ENCODE data around the gene TRIM9.
A peak's percentile ranks its signal among the peaks of the same experiment; 100 is the strongest.

Gene TRIM9

DNA sequence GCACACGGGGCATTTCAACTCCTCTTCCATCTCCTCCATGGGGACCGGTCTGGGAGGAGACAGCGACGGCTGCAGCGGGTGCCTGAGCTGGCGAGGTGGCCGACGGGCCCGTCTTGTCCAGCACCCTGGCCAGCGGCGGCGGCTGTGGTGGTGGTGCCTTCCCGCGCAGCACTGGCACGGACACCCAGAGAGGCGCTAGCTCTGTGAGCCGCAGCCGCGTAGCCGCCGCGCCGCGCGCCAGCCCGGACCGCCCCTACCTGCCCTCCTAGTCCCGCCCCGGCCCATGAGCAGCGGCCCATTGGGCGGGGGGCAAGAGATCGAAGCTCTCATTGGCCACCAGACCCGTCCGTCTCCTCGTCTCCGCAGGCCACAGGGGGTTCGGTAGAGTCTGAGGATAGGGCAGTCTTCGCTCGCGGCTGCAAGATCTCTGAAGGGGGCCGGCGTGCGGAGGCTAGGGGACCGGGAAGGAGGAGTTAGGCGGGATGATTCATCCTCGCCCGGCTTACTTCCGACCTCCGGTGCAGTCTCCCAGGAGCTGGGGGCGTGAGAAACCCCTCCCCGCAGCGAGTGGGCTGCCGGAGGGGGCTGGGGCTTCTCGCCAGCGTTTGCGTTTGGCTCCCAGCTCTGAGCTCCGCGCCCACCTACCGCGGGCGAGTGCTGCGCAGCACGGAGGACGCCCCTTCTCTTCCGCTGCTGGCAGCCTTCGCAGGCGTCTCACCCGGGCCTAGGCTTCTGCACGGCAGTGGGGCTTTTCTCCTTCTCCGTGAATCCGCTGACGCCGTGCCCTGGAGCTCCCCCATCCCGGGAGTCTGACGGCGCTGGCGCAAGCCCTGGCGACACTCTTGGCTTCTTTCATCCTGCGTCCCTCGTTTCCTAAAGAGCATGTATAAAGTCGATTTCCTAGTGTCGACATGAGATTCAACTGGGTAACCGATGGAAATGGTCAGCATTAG lies at the start of gene TRIM9:
Gene TRIM9 (minus strand): TSS at position 205 of the 953 bp plus-strand sequence. CDS start 166 bp downstream, at position 39.
- DNase-seq (ENCODE audit: low spot score), result peak; percentile 92

DNA sequence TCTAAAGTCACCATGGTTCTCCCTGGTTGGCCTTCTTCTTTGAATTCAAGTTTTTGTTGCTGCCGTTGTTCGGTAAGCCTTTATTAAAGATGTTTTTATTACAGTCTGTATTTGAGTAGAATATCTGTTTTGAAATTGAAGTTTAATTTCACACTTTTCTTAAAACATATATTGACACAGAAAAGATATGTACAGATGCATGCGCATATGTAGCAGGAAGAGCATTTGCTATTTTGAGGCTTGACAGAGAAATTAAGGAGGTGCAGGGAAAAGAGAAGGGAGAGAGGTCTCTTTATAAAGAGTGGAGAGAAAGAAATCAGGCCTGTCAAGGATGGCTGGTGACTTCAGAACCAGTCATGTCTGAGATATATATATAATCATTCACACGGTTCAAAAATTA lies 46.0 kb upstream of the TRIM9 start:
- DNase-seq (ENCODE audit: low spot score), result no peak

DNA sequence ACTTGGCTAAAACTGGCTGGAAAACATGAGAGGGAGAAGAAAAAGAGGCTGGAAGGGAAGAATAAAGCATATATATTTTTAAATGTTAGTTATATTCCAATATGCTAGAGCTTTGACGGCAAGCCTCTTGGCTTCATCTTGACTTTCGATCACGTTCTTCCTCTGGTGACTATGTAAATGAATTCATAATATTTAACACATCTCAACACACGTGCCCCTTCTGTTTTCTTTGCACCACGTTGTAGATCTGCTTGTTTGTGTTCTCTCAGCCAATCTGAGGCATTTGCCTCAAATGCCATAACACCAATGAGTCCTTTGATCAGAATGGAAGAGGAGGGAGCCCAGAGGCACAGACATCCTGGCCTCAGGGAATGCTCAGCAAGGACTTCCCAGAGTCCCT lies 45.4 kb upstream of the TRIM9 start:
- DNase-seq (ENCODE audit: low spot score), result no peak

DNA sequence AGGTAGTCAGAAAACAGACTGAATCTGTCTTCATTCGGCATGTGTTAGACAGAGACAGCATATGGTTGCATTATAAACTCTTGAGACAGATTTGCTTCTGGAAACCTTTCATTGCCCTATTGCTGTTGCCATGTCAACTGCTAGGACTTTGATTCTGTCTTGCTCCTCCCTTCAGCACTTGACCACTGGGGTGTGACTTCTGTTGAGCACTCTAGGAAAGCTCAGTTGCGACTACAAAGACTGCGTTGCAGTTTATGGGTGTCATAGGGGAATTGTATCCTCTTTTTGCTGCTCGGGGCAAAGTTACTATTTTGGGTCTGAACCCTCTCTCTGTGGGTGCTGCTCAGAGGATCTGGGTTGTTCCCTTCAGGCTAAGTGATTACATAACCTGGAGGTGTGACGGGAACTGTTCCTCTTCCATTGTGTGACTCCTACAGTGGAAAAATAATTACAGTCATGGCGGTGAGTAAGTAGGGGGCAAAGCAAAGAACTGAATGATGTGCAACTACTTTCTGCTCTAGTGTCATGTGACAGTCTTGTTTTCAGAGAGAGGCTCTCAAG lies 44.3 kb upstream of the TRIM9 start:
- DNase-seq (ENCODE audit: low spot score), result no peak

DNA sequence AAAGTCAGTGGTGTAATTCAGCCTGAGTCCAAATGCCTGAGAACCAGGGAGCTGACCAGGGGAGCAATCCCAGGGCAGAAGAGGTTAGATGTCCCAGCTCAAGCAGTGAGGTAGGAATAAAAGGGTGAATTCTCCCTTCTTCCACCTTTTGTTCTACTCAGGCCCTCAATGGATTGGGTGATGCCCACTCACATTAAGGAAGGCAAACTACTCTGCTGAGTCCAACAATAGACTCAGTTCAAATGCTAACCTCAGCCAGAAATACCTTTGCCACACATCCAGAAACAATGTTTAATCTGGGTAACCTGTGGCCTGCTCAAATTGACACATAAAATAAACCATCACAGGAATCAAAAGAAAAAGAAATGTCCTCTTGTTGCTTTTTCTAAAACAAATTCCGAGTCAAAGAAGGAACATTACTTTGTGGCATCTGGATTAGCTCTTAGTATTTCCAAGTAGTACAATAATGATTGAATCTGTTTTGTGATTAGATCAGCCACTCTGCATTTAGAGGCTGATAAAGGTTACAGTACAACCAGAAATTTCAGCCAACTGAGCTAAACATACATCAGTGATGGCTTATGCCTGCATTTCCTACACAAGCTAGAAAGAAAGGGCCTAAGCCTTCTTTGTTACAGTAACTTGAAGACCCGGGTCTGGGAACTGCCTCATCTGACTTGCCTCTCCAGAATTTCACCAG lies 43.6 kb upstream of the TRIM9 start:
- DNase-seq (ENCODE audit: low spot score), result no peak

DNA sequence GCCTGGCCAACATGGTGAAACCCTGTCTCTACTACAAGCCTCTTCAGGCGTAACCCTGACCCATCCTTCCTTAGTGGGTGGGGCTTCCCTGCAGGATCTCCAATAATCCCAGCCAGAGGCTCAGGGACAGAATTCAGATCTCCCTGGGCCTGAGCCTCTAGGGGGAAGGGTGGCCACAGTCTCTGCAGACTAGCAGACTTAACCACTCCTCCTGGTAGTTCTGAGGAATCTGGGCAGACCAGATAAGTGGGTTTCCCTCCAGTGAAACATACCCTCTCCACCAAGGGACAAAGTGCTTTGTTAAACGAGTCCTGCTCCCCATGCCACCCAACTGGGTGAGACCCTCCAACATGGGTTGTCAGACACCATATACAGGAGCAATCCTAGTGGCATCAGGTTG lies 36.6 kb upstream of the TRIM9 start:
- DNase-seq (ENCODE audit: low spot score), result no peak

DNA sequence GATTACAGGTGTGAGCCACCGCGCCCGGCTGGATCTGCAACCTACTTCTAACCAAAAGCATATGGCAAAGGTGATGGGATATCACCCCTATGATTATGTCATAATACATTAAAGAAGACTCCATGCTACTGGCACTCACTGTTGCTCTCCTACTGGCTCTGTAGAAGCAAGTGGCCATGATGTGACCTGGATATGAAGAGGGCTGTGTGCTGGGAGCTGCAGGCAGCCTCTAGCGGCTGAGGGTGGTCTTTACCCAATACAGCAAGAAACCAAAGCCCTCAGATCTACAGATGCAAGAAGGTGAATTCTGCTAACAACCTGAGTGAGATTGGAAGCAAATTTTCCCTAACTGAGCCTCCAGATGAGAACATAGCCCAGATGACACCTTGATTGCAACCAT lies 34.2 kb upstream of the TRIM9 start:
- DNase-seq (ENCODE audit: low spot score), result no peak

DNA sequence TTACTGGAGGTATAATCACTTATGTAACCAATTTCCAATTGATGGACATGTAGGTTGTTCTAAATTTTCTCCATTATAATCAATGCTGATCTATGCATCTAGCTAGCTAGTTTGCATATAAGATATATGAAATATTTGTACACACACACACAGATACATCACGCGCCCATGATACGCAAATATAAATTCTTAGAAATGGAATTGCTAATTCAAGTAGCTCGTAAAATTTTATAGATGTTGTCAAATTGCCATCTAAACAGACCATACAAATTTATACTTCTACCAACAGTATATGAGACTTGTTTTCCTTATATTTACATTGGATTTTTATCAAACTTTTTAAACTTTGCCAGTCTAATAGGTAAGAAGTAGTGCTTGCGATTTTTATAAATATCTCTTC lies 29.1 kb upstream of the TRIM9 start:
- DNase-seq (ENCODE audit: low spot score), result no peak

DNA sequence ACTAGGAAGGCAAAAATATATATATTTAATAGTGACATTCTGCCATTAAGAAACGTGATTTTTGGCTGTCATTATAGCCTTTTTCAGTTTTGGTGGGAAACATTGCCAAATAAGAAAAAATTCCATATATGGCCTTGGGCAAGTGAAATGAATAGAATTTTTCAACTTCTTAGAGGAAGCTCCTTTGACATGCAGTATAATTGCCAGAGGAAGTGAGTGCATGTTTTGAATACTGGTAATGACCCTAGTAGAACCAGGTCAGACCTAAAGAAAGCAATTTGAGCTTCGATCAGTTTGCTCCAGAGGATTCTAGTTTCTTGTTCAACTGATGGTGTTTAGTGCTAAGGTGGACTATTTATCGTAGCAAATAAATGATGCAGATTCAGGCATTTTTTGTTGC lies 26.2 kb upstream of the TRIM9 start:
- no peak for DNase-seq (ENCODE audit: low spot score)

DNA sequence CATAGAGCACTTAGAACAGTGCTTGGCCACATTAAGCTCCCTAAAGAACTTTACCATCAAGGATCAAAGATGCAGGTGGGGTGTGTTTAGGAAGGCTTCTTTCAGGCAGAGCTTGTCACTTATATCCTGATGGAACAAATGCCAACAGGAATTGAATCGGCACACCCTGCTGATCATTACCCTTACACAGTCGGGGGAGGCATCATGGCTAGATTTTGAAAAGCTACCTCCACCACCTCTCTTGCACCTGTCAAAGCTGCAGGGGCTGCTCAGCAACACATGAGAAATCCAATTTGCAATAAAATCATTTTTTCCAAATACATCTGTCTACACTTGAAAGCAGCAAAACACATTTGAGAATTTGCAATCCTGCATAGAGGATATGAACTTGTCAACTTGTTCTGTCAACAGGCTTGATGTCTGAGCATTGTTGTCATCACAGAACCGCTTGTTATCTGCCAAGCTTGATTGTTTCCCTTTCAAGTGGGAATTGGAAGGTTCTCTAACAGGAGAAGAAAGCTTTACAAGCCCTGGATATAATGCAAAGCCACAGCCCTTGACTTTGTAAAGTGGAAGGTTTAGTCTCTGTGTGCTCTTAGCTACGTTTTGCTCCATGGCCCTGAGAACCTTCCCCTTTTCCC lies 24.6 kb upstream of the TRIM9 start:
- no peak for DNase-seq (ENCODE audit: low spot score)

DNA sequence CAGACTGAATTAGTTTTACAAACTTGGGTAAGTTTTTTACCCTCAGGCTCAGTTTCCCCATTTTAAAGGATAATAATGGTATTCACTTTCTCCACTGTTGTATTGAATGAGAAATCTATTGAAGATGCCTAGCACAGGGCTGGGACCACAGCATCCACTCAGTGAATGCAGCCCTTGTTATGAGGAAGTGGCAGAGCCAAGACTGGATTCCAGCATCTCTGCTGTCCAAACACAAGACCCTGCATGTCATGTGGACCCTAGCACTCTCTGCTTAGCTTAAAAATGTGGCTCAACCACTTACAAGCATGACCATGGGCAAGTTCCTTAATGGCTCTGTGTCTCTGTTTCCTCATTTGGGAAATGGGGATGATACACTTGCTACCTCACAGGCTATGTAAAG lies 24.1 kb upstream of the TRIM9 start:
- DNase-seq (ENCODE audit: low spot score), result no peak

DNA sequence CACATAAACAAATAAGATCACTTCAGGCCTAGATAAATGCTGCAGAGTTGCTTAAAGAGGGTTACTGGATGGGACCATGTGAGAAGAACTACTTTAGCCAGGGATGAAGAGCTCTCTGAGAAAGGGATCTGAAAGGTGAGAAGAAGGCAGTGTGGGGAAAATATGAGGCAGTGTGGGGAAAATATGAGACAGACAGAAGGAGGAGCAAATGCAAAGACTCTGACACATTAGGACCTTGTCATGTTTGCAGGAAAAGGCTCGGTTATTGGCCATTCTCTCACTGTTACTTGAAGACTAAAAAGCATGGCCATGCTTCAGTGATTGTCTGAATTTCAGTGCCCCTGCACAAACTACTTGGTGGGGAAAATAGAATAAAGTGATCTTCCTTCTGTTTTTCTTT lies 22.7 kb upstream of the TRIM9 start:
- DNase-seq (ENCODE audit: low spot score), result no peak

DNA sequence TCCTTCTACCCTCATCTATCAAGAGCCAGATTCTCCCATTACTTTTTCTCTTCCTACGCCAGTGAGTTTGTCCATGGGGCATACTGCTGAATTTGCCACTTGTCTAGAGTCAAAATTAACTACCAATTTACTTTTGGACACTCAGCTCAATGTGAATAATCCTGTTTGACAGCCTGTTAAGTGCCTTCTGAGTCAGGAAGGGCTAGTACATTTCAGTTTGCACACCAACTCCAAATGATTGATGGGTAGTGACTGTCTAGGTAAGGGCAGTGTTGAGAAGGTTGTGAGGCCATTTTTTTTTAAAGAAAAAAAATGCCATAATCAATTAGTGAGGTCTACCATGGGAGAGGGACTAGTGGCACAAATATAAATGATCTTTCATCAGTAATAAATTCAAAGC lies 21.8 kb upstream of the TRIM9 start:
- no peak for DNase-seq (ENCODE audit: low spot score)

DNA sequence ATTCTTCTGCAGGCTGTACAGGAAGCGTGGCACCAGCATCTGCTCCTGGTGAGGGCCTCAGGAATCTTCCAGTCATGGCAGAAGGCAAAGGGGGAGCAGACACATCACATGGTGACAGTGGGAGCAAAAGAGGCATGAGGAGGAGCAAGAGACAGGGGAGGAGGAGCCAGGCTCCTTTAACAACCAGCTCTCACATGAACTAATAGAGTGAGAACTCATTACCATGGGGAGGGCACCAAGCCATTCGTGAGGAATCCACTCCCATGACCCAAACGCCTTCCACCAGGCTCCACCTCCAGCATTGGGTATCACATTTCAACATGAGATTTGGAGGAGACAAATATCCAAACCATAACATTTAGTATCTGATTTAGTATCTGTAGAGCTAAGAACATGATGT lies 14.7 kb upstream of the TRIM9 start:
- DNase-seq (ENCODE audit: low spot score), result no peak

DNA sequence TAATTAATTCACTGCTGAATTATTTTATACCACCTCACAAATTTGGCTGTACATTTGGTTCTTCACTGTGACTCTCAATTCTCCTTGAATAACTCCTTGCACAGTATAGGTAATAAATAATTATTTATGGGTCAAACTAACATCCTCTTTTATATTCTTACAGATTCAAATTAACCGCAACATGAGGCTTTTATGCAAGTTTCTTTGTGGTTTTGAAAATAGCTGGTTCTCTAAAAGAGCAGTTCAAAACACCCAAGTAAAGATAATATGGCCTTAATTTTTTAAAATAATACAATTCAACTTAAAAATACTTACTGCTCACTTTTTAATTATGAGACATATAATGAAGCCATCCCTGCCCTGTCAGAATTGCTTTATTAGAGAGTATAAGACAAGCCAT lies 12.9 kb upstream of the TRIM9 start:
- no peak for DNase-seq (ENCODE audit: low spot score)

DNA sequence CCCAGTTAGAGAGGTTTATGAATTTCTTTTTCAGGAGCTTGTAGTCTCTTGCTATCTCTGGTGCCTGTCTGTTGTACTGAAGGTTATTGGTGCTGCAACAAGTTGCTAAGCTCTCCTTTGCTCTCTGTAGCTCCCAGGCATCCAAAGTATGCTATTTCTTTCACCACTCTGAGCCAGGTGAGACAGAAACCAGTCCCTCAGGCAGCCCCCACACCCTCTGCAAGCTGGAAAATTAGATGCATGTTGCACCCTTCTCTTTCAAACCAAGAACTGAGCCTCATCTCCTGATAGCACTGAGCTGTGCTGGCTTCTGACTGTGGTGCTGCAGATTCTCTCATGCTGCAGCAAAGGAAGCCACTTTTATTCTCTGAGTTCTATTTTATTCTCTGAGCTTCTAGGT lies 9.6 kb upstream of the TRIM9 start:
- no peak for DNase-seq (ENCODE audit: low spot score)

DNA sequence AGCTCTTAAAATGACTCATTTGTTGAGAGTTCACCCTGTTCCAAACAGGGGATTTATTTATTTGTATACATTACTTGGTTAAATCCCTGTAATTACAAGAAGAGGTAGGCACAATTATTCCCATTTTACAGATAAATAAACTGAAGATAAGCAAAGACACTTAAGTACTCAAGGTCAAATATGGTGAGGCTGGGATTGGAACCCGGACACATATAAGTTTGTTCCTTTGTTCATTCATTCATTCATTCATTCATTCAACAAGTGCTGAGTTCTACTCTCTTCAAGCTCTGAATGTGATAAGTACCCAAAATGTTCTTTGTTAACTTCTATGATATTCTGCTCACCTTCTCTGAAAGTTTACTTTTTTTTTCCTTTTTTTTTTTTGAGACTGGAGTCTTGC lies 2.4 kb upstream of the TRIM9 start:
- DNase-seq (ENCODE audit: low spot score), result no peak

DNA sequence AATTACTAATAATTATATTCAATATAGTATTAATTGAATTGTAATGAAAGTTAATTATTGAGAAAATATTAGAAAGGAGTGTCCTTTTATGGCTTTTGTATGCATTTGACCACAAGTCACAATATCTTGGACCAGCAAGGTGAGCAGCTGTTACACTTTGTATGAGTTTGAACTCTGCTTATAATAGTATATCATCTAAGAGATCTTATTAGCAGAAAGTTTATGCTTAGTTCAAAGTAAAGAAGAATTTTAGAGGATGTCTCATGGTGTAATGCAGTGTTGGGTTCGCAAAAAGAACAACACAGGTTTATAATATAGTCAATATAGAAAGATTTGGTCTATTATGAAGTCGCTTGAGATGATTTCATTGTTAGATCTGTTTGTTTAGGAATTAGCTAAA lies 2.0 kb upstream of the TRIM9 start:
- no peak for DNase-seq (ENCODE audit: low spot score)

DNA sequence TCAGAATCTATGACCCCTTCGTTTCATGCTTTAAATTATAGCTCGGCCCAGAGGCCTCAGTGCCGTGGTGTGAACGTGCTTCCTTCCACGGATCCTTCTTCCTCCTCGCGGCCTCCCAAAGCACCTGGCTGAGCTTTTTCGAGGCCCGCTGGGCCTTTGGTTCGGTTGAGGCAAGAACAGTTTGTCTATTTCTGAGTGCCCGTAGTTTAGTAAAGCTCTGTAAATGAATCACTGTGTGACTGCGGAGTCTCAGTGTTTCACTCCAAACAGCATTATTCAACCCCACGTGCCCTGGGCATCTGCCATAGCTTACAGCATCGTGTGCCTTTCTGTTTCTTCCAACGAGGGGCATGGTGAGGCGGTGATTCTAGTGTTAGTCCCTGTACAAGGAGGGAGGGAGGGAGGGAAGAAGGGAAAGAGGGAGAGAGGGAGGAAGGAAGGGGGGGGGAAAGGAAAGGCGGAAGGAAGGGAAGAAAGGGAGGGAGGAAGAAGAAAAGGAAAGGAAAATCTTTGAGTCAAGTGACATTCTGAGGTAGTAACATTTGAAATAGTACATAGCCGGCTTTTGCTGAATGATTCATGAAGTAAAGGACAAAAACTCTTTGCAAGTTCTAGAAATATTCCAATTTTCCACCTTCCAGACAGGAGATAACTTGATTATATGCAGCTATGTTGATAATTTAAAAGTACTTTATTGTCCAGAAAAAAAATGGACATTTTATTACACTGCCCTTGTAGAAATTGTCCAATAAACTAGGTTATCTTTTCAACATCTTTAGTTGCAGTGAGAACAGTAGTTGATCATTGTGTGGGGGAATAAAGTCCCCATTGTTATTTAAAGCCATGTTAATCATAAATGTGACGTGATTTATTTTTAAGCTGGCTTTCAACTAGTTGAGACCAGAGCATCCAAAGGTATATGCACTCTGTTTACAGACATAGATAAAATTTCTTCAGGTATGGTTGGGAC lies 1.2 kb upstream of the TRIM9 start:
- no peak for DNase-seq (ENCODE audit: low spot score)

DNA sequence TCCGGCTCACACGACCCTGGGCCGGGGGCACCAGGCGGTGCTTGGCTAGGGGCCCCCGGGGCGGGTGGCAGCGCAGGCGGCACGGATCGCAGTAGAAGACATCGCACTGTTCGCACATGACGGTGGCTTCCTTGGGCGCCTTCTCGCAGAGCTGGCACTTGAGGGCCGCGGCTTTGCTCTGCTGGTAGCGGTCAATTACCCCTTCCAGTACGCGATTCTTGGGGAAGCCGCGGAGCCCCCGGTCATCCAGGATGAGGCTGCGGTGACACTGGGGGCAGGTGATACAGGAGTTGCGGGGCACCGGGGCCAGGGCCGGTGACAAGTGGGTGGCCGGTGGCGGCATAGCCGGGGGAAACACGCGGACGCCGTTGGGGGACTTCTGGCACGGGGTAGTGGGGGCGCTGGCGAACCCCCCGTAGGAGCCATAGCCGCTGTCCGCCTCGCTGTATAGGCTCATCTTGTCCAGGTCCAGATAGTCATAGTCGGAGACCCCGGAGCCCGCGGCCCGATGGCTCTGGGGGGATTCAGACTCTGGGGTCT lies 553 bp downstream of the TRIM9 start:
- no peak for DNase-seq (ENCODE audit: low spot score)
